HG03159 (cell line): ENCODE data around the gene TECPR2.
A peak's percentile ranks its signal among the peaks of the same experiment; 100 is the strongest.
"Not testable (repeated sequence)": the region's sequence is repeated elsewhere in the genome, so short reads cannot be mapped to it uniquely, and the experiment has no call there.

Source experiments
- ATAC-seq: cut with Tn5 transposase; IDR thresholded peaks from one replicate; pipeline ENCODE4 v1.9.1; 2021; ENCODE audit warnings: mild to moderate bottlenecking, moderate library complexity; ENCODE audit not compliant: unreplicated experiment

The TECPR2 gene

GRCh38 chr14:102507857-102508312 lies 145.1 kb downstream of the TECPR2 start:
- ATAC-seq = no peak

- no peak for ATAC-seq
Observed at GRCh38 chr14:102508410-102508773, 145.7 kb downstream of the TECPR2 start.

- no peak for ATAC-seq
Observed at GRCh38 chr14:102508774-102509745, 146.3 kb downstream of the TECPR2 start.

GRCh38 chr14:102509746-102510615 lies 147.2 kb downstream of the TECPR2 start, which contains the start of gene ANKRD9:
Gene ANKRD9, minus strand, starts transcription at chr14:102509776. Its CDS starts 1,887 bp downstream, at chr14:102507889.
- ATAC-seq = peak; percentile 74

GRCh38 chr14:102510616-102511520 lies 148.1 kb downstream of the TECPR2 start:
- no peak for ATAC-seq

- no peak for ATAC-seq
Observed at GRCh38 chr14:102511538-102511937, 148.8 kb downstream of the TECPR2 start.

- ATAC-seq = no peak
Observed at GRCh38 chr14:102512793-102513300, 150.1 kb downstream of the TECPR2 start.

GRCh38 chr14:102513899-102514772 lies 151.4 kb downstream of the TECPR2 start:
- ATAC-seq = no peak

GRCh38 chr14:102514987-102515733 lies 152.4 kb downstream of the TECPR2 start:
- ATAC-seq = no peak

- ATAC-seq = peak; percentile 55
Observed at GRCh38 chr14:102516531-102517391, 154.0 kb downstream of the TECPR2 start.

- ATAC-seq = peak; percentile 17
Observed at GRCh38 chr14:102517392-102518062, 154.8 kb downstream of the TECPR2 start.

- ATAC-seq = no peak
Observed at GRCh38 chr14:102518063-102518648, 155.4 kb downstream of the TECPR2 start.

- ATAC-seq = not testable (repeated sequence)
Observed at GRCh38 chr14:102519709-102520108, 157.0 kb downstream of the TECPR2 start.

GRCh38 chr14:102523200-102523568 lies 160.4 kb downstream of the TECPR2 start:
- ATAC-seq = no peak

GRCh38 chr14:102523569-102524450 lies 161.1 kb downstream of the TECPR2 start:
- peak; percentile 5 for ATAC-seq
